Endothelial cell of umbilical vein (primary cell): ENCODE data around the gene NCOA3.

ENCODE experiments used
- CTCF ChIP-seq, 2 donors: IDR thresholded peaks; 1 replicate in 1 of 2; 2 replicates in 1 of 2; pipeline ENCODE4 v1.5.1; 2011; ENCODE audit warnings: low read length in 2 of 2, mild to moderate bottlenecking in 2 of 2, moderate library complexity in 2 of 2, control low read depth in 1 of 2, inconsistent platforms in 1 of 2, low read depth in 1 of 2; ENCODE audit not compliant: insufficient read depth in 1 of 2; ENCODE audit errors: extremely low read depth in 1 of 2
- EZH2 ChIP-seq: IDR thresholded peaks from 2 replicates; pipeline ENCODE4 v1.6.1; 2012; ENCODE audit warnings: borderline replicate concordance, low read depth, mild to moderate bottlenecking, moderate library complexity, low read length, inconsistent platforms; ENCODE audit not compliant: severe bottlenecking
- GATA2 ChIP-seq: IDR thresholded peaks from 2 replicates; pipeline ENCODE4 v1.7.0; 2011; ENCODE audit warnings: low read depth, mild to moderate bottlenecking, moderate library complexity, mixed read lengths, low read length; ENCODE audit not compliant: insufficient read length, insufficient read depth

- TF ChIP-seq EZH2 (no peak), CTCF (IDR thresholded peaks at IDR 0.05; ENCODE audit: extremely low read depth in 1 of 2, insufficient read depth in 1 of 2, low read depth in 1 of 2, low read length in 2 of 2) (no peak), GATA2 (no peak)
Measured at GRCh38 chr20:47535994-47536393, 34.3 kb downstream of the NCOA3 start.
